ENCODE results near the gene IFT22.
"Not testable (repeated sequence)": the region's sequence is repeated elsewhere in the genome, so short reads cannot be mapped to it uniquely, and the experiment has no call there.

The IFT22 gene

GRCh38 chr7:101278461-101279292 lies 42.9 kb downstream of the IFT22 start:
- no peak for DNase-seq (ENCODE audit: low spot score)

GRCh38 chr7:101277155-101277554 lies 44.5 kb downstream of the IFT22 start:
- DNase-seq (ENCODE audit: low spot score) = no peak

- DNase-seq (ENCODE audit: low spot score) = no peak
These were observed 48.4 kb downstream of the IFT22 start for GRCh38 chr7:101273206-101273605.

- peak; percentile 38 for DNase-seq (ENCODE audit: low spot score)
These were observed 50.6 kb downstream of the IFT22 start for GRCh38 chr7:101271021-101271420.

GRCh38 chr7:101269664-101270063 lies 51.9 kb downstream of the IFT22 start:
- no peak for DNase-seq (ENCODE audit: low spot score)

- no peak for DNase-seq (ENCODE audit: low spot score)
These were observed 55.7 kb downstream of the IFT22 start for GRCh38 chr7:101265622-101266516.

- not testable (repeated sequence) for DNase-seq (ENCODE audit: low spot score)
These were observed 57.4 kb downstream of the IFT22 start for GRCh38 chr7:101264102-101264706.
